GM18858 (cell line): ENCODE measurements around the gene NDUFB10.
A peak's percentile ranks its signal among the peaks of the same experiment; 100 is the strongest.

Experiments used
- ATAC-seq: cut with Tn5 transposase; IDR thresholded peaks from one replicate; pipeline ENCODE4 v1.9.1; 2021; ENCODE audit not compliant: unreplicated experiment

Gene NDUFB10

DNA sequence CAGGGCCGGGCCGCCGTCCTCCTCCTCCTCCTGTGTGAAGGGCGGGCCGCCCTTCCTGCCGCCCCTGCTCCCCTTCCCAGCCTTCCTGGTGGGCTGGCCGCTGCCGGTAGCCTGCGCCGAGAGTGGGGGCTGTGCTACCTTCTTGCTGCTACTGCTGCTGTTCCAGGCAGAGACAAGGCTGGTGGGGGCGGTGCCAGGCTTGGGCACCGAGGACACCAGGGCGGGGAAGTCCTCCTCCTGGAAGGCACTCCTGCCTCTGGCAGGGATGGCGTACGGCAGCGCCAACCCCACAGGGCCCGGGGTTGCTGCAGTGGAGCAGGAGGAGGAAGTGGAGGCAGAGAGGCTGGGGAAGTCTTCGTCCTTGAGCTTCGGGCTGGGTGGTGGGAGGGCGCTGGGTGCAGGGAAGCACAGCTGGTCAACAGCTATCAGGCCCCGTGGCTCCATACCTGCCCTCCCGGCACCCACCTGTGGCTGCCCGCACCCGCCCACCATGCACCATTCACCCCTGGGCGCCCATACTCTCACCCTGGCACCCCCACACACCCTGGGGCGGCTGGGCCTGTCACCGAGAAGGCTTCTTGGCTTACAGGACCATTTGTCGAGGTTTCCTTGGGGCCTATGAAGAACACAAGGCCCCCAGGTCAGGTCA is 40.7 kb downstream of the NDUFB10 start:
- no peak for ATAC-seq

DNA sequence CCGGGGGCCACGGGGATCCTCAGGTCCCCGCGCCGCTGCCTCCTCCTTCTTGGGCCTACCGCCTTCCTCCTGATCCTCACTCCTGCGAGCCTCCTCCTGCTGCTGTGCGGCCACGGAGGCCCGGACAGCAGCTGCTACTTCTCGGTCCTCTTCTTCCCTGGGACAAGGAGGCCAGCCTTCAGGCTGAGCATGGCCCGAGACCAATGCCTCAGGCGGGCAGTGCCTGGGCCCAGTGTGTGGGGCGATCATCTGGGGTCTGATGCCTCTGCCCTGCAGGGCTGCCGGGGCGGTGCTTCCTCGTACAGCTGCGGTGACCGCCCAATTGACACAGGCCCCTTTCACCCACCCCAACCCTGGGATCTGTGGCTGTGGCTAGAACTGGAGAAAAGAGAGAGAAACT is 41.7 kb downstream of the NDUFB10 start:
- ATAC-seq = no peak

GRCh38 chr16:2001456-2002355 is 42.4 kb downstream of the NDUFB10 start:
- no peak for ATAC-seq

DNA sequence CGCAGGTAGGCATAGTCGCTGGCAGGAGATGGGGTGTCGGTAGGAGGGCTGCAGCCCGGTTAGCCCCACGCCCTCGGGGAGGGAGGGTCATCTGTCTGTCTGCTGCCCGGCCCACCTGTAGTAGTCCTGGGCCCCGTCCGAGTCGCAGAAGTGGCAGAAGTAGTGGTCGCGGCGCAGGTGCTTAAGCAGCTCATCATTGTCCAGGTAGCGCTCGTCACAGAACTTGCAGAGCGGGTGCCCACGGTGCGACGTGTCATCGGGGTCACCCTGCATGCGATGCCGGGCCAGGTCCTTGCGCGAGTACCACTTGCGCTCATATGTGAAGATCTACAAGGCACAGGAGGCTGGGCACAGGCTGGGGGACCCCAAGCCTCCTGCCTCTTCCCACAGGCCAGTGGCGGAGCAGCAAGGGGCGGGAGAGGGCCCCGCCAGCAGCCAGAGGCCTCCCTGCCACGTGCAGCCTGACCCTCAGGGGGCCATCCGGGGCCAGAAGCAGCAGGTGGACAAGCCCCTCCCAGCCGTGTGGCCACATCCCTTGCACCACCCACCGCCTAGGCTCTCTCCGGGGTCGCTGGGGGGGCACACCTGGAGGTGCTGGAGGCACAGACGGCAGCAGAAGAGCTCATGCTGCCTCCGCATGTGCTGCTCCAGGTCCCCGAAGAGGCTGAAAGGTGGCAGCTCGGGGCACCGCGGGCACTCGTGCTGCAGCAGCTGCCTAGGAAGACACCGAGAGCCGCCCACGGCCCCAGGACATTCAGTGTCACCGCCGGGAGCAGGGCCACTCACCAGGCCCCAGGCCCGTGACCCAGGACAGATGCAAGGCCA is 43.3 kb downstream of the NDUFB10 start:
- ATAC-seq = no peak

DNA sequence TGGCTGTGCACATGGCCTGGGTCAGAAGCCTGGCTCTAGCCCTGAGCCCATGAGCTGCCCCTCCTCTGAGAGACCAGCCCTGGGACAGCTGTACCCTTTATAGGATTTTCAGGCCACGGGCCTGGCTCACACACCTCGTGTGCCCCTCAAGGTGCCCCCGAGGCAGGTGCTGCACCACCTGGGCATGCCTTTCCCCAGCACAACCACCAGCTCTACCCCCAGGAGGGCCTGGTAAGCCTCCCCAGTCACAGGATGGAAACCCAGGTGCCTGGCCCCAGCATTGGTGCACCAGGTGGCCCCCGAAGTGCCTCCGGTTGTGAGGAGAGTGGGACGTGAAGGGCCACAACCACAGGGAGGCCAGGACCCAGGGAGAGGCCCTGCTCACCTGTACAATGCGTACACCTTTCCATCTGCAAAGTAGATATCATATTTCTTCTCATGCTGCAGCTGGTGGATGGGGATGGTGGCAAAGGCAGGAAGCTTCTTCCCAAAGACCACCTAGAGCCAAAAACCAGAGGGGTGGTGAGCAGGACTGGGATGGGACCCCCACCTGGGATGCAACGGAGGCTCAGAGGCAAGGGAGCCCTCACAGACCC is 44.0 kb downstream of the NDUFB10 start:
- ATAC-seq = no peak

- ATAC-seq = no peak
Observed at GRCh38 chr16:2003827-2004641, 44.7 kb downstream of the NDUFB10 start.

- no peak for ATAC-seq
Observed at GRCh38 chr16:2004795-2005517, 45.6 kb downstream of the NDUFB10 start.

DNA sequence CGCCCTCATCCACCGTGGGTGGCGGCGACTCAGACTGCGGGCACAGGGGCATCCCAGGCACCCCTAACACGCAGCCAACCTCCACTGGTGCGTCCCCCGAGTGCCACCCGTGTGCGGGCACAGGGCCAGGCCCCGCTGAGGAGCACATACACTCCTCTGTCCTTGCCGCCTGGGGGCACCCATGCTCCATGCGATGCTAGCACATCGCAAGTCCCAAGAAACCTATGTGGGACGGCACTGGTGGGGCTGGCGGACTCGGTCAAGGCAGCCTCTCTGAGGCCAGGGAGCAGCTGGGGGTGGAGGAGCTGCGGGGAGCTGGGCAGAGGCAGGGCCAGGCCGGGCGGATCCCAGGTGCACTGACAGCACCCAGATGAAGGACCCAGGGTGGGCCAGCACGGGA is 46.3 kb downstream of the NDUFB10 start:
- ATAC-seq = no peak

- no peak for ATAC-seq
Observed at GRCh38 chr16:2006317-2006716, 47.0 kb downstream of the NDUFB10 start.

- no peak for ATAC-seq
Observed at GRCh38 chr16:2007081-2007836, 47.9 kb downstream of the NDUFB10 start.

DNA sequence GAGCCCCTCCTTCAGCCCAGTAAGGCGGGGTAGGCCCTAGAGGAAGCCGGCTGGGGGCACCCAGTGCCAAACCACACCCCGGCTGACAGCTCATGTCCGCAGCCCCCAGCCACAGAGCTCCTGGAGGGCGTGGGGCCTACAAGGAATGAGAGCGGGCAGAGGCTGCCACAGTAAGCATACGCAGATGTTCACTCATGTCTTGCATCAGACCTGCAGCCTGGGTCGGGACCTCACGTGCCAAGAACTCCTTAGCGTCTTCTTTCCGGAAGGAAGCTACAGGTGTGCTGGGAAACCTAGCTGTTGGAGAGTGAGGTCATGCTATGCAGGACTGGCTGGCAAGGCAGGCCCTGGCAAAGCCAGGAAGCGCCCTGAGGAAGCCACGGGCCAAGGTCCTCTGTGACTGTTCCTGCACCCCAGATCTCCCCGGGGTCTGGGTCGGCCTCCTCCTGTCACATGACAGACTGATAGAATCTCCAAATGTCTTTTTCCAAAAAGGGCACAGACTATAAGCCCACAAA is 48.7 kb downstream of the NDUFB10 start:
- no peak for ATAC-seq

DNA sequence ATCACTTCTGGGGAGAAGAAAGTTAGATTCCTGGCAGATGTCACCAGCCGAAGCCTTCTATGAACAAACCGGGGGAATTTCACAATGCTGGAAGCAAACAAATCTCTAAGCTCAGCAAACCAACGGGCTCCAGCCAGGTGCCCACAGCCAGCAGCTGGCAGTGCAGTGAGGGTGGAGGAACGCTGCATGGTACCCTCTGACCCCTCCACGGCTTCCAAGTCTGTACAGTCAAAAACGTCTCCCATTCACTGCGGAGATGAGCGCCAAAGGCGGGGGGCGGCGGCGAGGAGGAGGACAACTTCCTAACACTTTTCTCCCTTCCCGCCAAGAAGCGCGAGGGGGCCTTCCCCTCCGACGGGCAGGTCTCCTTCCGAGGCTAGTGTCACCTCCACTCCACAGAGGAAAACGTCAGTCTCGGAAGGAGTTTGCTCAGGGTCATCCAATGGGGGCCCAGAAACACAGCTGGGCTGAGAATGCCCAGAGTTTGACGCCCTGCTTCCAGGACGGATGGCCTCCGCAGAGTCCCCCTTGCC is 49.4 kb downstream of the NDUFB10 start:
- no peak for ATAC-seq

DNA sequence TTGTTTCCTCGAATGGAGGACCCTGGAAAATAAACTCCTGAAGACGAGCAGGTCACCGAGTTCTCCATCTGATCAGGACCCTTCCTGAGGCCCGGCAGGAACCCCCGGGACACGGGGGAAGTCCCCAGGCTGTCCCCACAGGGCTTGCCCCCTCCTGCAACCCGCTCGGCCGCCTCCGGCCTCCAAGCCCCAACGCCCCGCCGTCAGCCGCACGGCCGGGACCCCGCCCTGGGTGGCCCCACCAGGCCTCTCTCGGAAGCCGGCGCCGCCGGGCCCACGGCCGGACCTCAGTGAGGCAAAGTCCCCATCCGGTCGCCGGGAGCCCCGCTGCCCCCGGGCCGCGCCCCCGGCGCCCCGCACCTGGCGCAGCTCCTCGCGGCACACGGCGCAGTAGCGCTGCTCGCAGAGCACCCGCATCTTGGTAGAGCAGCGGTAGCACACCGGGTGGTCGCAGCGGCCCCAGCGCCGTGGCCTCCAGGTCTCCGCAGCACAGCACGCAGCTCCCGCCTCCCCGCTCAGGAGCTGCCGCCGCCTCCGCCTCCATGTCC is 49.9 kb downstream of the NDUFB10 start:
- ATAC-seq = peak; percentile 28

DNA sequence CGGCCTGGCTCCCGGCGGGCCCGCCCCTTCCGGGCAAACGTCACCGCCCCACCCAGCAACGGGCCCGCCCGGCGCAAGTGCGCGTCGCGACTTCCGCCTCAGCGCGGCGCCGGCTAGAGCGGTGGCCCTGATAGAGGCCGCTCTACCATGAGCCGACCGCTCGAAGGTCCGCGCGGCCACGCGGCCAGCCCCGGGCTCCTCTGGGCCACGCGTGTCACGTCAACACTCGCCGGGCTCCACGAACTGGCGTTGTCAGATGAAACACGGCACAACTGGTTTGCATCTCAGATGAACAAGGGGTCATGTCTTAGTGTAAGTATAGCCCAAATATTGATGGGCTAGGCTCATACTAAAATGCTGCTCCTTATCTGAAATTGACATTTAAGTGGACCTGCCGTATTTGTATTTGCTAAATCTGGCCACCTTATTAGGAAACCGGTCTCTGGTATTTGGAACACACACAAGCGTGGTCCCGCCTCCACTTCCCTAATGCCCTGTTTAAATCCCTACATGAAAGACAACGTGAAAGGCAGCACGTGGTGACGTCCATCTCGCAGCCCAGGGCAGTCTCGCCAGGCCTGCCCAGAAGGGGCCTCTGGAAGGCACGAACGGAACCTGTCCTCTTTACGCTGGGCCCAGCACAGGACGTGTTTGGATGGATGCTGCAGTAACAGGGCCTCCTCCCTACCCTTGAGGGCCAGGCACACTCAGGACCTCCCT is 50.6 kb downstream of the NDUFB10 start, which contains the start of gene ZNF598:
Gene ZNF598, minus strand, starts transcription at position 31 of the 720 bp plus-strand sequence.
- peak; percentile 44 for ATAC-seq
